SK-N-SH (cell line): ENCODE data around the gene KCNT1. TPM values are rescaled to one million over a fixed set of nuclear protein-coding genes. Genes with fewer than 3 reads are reported as not detected.

Experiments
- CTCF ChIA-PET: fragments of 300-600, 350-600 bp; formaldehyde crosslinking; extraction: SDS; loops from one replicate; lab custom pipeline; 2021; lab: Yijun Ruan, JAX
- POLR2A ChIA-PET: fragments of 350-600 bp; sonication (Branson Sonifier 250); formaldehyde crosslinking; extraction: SDS; loops from one replicate; lab custom pipeline; 2020; ENCODE audit warnings: antibody characterized with exemption, inconsistent platforms; lab: Yijun Ruan, JAX
- DNase-seq: peaks from one replicate; pipeline ENCODE4 v3.0.0; 2012
- H2AFZ ChIP-seq: fragments of 200-600 bp; sonication (generic); 2 replicates; pipeline ENCODE4 v1.8.1; 2016; ENCODE audit warnings: antibody characterized with exemption, mild to moderate bottlenecking, low read depth
- H3F3A ChIP-seq: fragments of 200-600 bp; sonication (generic); replicated peaks from 2 replicates; pipeline ENCODE3; 2016; ENCODE audit warnings: antibody characterized with exemption, mild to moderate bottlenecking; ENCODE audit not compliant: insufficient read depth
- H3K27ac ChIP-seq, 2 experiments: fragments of 200-500 bp in 1 of 2; fragments of 200-600 bp in 1 of 2; sonication (Bioruptor generic) in 1 of 2; sonication (generic), shearing (Covaris generic) in 1 of 2; 2 replicates each; pipeline versions ENCODE4 v1.5.1 to v1.6.1; 2014 to 2016; ENCODE audit warnings: low read depth in 2 of 2, inconsistent platforms in 1 of 2, low read length in 1 of 2, mild to moderate bottlenecking in 1 of 2, mixed read lengths in 1 of 2
- H3K27me3 ChIP-seq: fragments of 200-600 bp; sonication (generic), shearing (Covaris generic); 2 replicates; pipeline ENCODE4 v1.6.1; 2016; ENCODE audit warnings: mixed run types; ENCODE audit not compliant: insufficient read depth
- H3K36me3 ChIP-seq, 2 experiments: fragments of 200-500 bp in 1 of 2; fragments of 200-600 bp in 1 of 2; sonication (Bioruptor generic) in 1 of 2; sonication (generic) in 1 of 2; replicated peaks in 1 of 2; 2 replicates each; pipeline versions ENCODE3 to v1.5.1; 2014 to 2016; ENCODE audit warnings: low read length in 1 of 2, mild to moderate bottlenecking in 1 of 2; ENCODE audit not compliant: insufficient read depth in 2 of 2, control insufficient read depth in 1 of 2
- H3K4me1 ChIP-seq, 2 experiments: fragments of 200-500 bp in 1 of 2; fragments of 200-600 bp in 1 of 2; sonication (Bioruptor generic) in 1 of 2; sonication (generic), shearing (Covaris generic) in 1 of 2; 2 replicates each; pipeline versions ENCODE4 v1.5.1 to v1.6.1; 2014 to 2016; ENCODE audit warnings: low read depth in 1 of 2, low read length in 1 of 2, mixed run types in 1 of 2; ENCODE audit not compliant: insufficient read depth in 2 of 2, control insufficient read depth in 1 of 2
- H3K4me2 ChIP-seq: fragments of 200-600 bp; sonication (generic), shearing (Covaris generic); 2 replicates; pipeline ENCODE4 v1.6.1; 2017; ENCODE audit warnings: mixed run types
- H3K4me3 ChIP-seq, 2 experiments: fragments of 200-500 bp in 1 of 2; fragments of 200-600 bp in 1 of 2; sonication (Bioruptor generic) in 1 of 2; sonication (generic), shearing (Covaris generic) in 1 of 2; 2 replicates each; pipeline versions ENCODE4 v1.5.1 to v1.8.1; 2014 to 2016; ENCODE audit warnings: low read depth in 2 of 2, inconsistent platforms in 1 of 2, low read length in 1 of 2, mild to moderate bottlenecking in 1 of 2, mixed read lengths in 1 of 2, moderate library complexity in 1 of 2
- H3K79me2 ChIP-seq: fragments of 200-600 bp; sonication (generic); 2 replicates; pipeline ENCODE4 v1.8.1; 2017; ENCODE audit warnings: mild to moderate bottlenecking; ENCODE audit not compliant: insufficient read depth
- H3K9ac ChIP-seq: fragments of 200-600 bp; sonication (generic); 2 replicates; pipeline ENCODE4 v1.6.1; 2017; ENCODE audit warnings: mixed run types
- H3K9me2 ChIP-seq: fragments of 200-600 bp; sonication (generic); 2 replicates; pipeline ENCODE4 v1.6.1; 2017; ENCODE audit warnings: mixed run types
- H3K9me3 ChIP-seq: fragments of 200-600 bp; sonication (generic); 2 replicates; pipeline ENCODE4 v1.6.1; 2017; ENCODE audit warnings: mixed run types, mild to moderate bottlenecking, moderate library complexity
- H4K20me1 ChIP-seq: fragments of 200-600 bp; sonication (generic); 2 replicates; pipeline ENCODE4 v1.6.1; 2017; ENCODE audit warnings: mild to moderate bottlenecking, mixed run types; ENCODE audit not compliant: insufficient read depth
- ELF1 ChIP-seq: IDR thresholded peaks from 2 replicates; pipeline ENCODE4 v1.4.0; 2012
- EZH2phosphoT487 ChIP-seq: fragments of 200-600 bp; sonication (generic); IDR thresholded peaks from 2 replicates; pipeline ENCODE4 v1.6.1; 2017; ENCODE audit warnings: low read depth, mixed run types, mild to moderate bottlenecking, antibody characterized with exemption, moderate library complexity, borderline replicate concordance
- FOSL2 ChIP-seq: IDR thresholded peaks from 2 replicates; pipeline ENCODE4 v1.4.0; 2012; ENCODE audit warnings: low read depth, mild to moderate bottlenecking, moderate library complexity, borderline replicate concordance
- FOXM1 ChIP-seq: IDR thresholded peaks from 2 replicates; pipeline ENCODE4 v1.4.0; 2012; ENCODE audit warnings: low read depth, mild to moderate bottlenecking
- GABPA ChIP-seq: IDR thresholded peaks from 2 replicates; pipeline ENCODE4 v1.4.0; 2012; ENCODE audit warnings: low read depth, mild to moderate bottlenecking
- GATA2 ChIP-seq: sonication (generic); formaldehyde crosslinking; IDR thresholded peaks from 2 replicates; pipeline ENCODE4 v1.5.0; 2020; ENCODE audit warnings: mild to moderate bottlenecking, missing genetic modification reagents
- JUND ChIP-seq: IDR thresholded peaks from 2 replicates; pipeline ENCODE4 v1.4.0; 2012
- MXI1 ChIP-seq: IDR thresholded peaks from 2 replicates; pipeline ENCODE4 v1.6.1; 2012; ENCODE audit warnings: mild to moderate bottlenecking, low read depth, low read length, improper control_type of control experiment
- NRF1 ChIP-seq: IDR thresholded peaks from 2 replicates; pipeline ENCODE4 v1.6.1; 2012; ENCODE audit warnings: low read depth, mild to moderate bottlenecking, low read length
- RAD21 ChIP-seq: IDR thresholded peaks from 2 replicates; pipeline ENCODE4 v1.6.1; 2012; ENCODE audit warnings: mild to moderate bottlenecking, low read length
- RFX5 ChIP-seq: IDR thresholded peaks from 2 replicates; pipeline ENCODE4 v1.6.1; 2012; ENCODE audit warnings: mild to moderate bottlenecking, improper control_type of control experiment, low read length
- SMC3 ChIP-seq: IDR thresholded peaks from 2 replicates; pipeline ENCODE4 v1.6.1; 2012; ENCODE audit warnings: low read depth, low read length, improper control_type of control experiment
- TCF12 ChIP-seq: IDR thresholded peaks from 2 replicates; pipeline ENCODE4 v1.4.0; 2012
- WGBS: methylation state at CpG from one replicate; pipeline ENCODE4 v1.1.6; 2017; ENCODE audit warnings: low lambda C conversion rate; 5-methylcytosine and 5-hydroxymethylcytosine counted together
- polyA plus RNA-seq, 3 experiments: library from polyadenylated mRNA; depleted of rRNA; stranded (reverse); fragments of >200 nt; gene quantifications; 2 replicates each; pipeline ENCODE4 v1.2.3, GENCODE V29; 2012
- TF ChIP-seq, protein P1 (sequence below): IDR thresholded peaks from 2 replicates; pipeline ENCODE4; 2012
- TF ChIP-seq, protein P2 (sequence below): IDR thresholded peaks from 2 replicates; pipeline ENCODE4 v1.4.0; 2012; ENCODE audit warnings: low read depth, borderline replicate concordance
- TF ChIP-seq, protein P3 (sequence below): fragments of 200-600 bp; sonication (generic); IDR thresholded peaks from 2 replicates; pipeline ENCODE4 v1.6.1; 2017; ENCODE audit warnings: antibody characterized with exemption, mild to moderate bottlenecking, moderate library complexity

The KCNT1 gene
- polyA plus RNA-seq, 1 of the 3 experiments (the other 2 are of a cell fraction) = 0.08 TPM

DNA sequence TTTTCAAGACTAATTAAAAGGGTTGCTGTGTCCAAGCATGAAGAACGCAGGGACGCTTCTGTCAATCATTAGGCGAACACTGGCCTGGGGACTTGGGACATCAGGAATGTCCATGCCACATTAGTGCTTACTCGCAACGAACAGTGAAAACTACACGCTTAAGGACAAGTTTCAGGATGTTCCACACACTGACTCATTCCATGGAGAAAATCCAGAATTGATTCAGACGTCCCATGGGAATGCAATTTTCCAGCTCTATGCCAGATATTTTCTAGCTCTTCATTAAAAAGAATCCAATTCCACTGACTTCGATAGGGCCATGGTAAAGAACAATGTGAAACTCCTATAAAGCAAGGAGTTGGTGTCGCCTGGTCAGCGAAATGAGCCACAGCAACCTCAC, 107.2 kb downstream of the KCNT1 start:
- H3K27ac ChIP-seq = no peak overlapping the region
- POLR2A ChIA-PET = no interaction called here
- no peaks in the 10 kb centered on the region for H3K27me3 ChIP-seq
- peaks cover 26 to 56% of the 10 kb centered on the region in 2 experiments for H3K36me3 ChIP-seq
- no peak overlapping the region for H3K4me2 ChIP-seq
- H3K9me3 ChIP-seq = no peaks in the 10 kb centered on the region
- TF ChIP-seq, protein P1, sequence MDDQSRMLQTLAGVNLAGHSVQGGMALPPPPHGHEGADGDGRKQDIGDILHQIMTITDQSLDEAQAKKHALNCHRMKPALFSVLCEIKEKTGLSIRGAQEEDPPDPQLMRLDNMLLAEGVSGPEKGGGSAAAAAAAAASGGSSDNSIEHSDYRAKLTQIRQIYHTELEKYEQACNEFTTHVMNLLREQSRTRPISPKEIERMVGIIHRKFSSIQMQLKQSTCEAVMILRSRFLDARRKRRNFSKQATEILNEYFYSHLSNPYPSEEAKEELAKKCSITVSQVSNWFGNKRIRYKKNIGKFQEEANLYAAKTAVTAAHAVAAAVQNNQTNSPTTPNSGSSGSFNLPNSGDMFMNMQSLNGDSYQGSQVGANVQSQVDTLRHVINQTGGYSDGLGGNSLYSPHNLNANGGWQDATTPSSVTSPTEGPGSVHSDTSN = no peak
- no peak for TF ChIP-seq GABPA
- TF ChIP-seq, protein P2, sequence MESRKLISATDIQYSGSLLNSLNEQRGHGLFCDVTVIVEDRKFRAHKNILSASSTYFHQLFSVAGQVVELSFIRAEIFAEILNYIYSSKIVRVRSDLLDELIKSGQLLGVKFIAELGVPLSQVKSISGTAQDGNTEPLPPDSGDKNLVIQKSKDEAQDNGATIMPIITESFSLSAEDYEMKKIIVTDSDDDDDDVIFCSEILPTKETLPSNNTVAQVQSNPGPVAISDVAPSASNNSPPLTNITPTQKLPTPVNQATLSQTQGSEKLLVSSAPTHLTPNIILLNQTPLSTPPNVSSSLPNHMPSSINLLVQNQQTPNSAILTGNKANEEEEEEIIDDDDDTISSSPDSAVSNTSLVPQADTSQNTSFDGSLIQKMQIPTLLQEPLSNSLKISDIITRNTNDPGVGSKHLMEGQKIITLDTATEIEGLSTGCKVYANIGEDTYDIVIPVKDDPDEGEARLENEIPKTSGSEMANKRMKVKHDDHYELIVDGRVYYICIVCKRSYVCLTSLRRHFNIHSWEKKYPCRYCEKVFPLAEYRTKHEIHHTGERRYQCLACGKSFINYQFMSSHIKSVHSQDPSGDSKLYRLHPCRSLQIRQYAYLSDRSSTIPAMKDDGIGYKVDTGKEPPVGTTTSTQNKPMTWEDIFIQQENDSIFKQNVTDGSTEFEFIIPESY = no peak
- no peak for TF ChIP-seq FOXM1
- TF ChIP-seq RAD21 = no peak
- no peak for TF ChIP-seq GATA2 (CRISPR knock-in tag)
- no peak for TF ChIP-seq FOSL2
- TF ChIP-seq SMC3 = no peak
- TF ChIP-seq JUND = no peak
- TF ChIP-seq MXI1 = no peak
- no peak for TF ChIP-seq ELF1
- TF ChIP-seq RFX5 = no peak
- TF ChIP-seq EZH2phosphoT487 = no peak
- TF ChIP-seq NRF1 = no peak
- TF ChIP-seq, protein P3, sequence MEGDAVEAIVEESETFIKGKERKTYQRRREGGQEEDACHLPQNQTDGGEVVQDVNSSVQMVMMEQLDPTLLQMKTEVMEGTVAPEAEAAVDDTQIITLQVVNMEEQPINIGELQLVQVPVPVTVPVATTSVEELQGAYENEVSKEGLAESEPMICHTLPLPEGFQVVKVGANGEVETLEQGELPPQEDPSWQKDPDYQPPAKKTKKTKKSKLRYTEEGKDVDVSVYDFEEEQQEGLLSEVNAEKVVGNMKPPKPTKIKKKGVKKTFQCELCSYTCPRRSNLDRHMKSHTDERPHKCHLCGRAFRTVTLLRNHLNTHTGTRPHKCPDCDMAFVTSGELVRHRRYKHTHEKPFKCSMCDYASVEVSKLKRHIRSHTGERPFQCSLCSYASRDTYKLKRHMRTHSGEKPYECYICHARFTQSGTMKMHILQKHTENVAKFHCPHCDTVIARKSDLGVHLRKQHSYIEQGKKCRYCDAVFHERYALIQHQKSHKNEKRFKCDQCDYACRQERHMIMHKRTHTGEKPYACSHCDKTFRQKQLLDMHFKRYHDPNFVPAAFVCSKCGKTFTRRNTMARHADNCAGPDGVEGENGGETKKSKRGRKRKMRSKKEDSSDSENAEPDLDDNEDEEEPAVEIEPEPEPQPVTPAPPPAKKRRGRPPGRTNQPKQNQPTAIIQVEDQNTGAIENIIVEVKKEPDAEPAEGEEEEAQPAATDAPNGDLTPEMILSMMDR = no peak
- no peak for TF ChIP-seq TCF12
- 90% methylated on average over 10 of the region's 10 CpGs for WGBS
- H3K4me1 ChIP-seq = peaks cover 0 to 8% of the 10 kb centered on the region in 2 experiments; a peak in 1 of 4 replicates
- CTCF ChIA-PET = interaction anchor here (2.6 kb wide), 1 partner anchor 11 kb away, joined by 11 read pairs; no protein-coding TSS in a partner anchor
- H3F3A ChIP-seq = peaks cover 4% of the 10 kb centered on the region
- H3K9me2 ChIP-seq = no peaks in the 10 kb centered on the region
- no peak overlapping the region for H3K9ac ChIP-seq
- H3K4me3 ChIP-seq = no peak overlapping the region
- H4K20me1 ChIP-seq = no peaks in the 10 kb centered on the region
- no peak overlapping the region for H2AFZ ChIP-seq
- H3K79me2 ChIP-seq = no peaks in the 10 kb centered on the region
- no peak for DNase-seq
